CD4-positive, alpha-beta T cell treated with Interleukin-15 for 4 hours (primary cell): ENCODE data around the gene VSIG10.
"Not testable (repeated sequence)": the region's sequence is repeated elsewhere in the genome, so short reads cannot be mapped to it uniquely, and the experiment has no call there.

ENCODE experiments used
- DNase-seq: peaks from one replicate; pipeline ENCODE4 v3.0.0-alpha.2; 2020; ENCODE audit warnings: low spot score

VSIG10 gene, protein sequence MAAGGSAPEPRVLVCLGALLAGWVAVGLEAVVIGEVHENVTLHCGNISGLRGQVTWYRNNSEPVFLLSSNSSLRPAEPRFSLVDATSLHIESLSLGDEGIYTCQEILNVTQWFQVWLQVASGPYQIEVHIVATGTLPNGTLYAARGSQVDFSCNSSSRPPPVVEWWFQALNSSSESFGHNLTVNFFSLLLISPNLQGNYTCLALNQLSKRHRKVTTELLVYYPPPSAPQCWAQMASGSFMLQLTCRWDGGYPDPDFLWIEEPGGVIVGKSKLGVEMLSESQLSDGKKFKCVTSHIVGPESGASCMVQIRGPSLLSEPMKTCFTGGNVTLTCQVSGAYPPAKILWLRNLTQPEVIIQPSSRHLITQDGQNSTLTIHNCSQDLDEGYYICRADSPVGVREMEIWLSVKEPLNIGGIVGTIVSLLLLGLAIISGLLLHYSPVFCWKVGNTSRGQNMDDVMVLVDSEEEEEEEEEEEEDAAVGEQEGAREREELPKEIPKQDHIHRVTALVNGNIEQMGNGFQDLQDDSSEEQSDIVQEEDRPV

GRCh38 chr12:118103601-118104382, at the start of gene VSIG10:
Gene VSIG10, minus strand, starts transcription at chr12:118104011. Its CDS starts 340 bp downstream, at chr12:118103671.
- DNase-seq = no peak

DNA sequence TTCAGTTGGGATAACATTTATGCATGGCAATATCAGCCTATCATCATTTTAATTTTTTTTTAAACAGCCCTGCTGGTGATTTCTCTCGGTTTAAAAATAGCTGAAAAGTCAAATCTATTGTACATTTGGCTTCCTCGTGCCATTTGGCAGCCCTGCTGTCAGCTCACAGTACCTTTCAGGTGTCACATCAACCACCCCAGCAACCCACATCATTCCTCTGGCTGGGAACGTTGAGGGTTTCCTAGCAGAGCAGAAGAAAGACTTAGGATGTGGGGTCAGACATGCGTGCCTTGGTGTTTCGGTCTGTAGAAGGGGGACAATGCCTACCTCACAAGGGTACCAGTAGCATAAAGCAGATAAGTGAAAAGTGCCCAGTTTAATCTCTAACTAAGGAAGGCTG, 47.9 kb upstream of the VSIG10 start:
- DNase-seq = no peak

GRCh38 chr12:118150625-118151024, 46.8 kb upstream of the VSIG10 start:
- DNase-seq = no peak

GRCh38 chr12:118148287-118148686, 44.5 kb upstream of the VSIG10 start:
- no peak for DNase-seq

DNA sequence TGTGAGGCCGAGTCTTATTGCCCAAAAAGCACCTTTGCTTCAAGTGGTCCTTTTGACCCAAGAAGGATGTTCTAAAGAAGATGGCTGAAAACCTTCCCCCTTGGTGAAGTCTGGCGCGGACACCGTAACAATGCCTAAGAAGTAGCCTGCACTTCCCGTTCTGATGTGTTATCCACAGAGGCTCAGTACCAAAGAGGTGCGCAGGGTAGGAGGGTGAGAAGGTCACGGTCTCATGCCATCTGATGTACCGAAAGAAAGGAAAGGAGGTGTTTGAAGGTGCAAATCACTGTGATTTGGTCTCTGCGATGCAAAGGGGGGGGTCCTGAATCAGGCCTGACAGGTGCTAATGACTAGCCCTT, 42.0 kb upstream of the VSIG10 start:
- no peak for DNase-seq

GRCh38 chr12:118145113-118145797, 41.4 kb upstream of the VSIG10 start:
- no peak for DNase-seq

- DNase-seq = no peak
Measured at GRCh38 chr12:118144499-118144898, 40.7 kb upstream of the VSIG10 start.

- no peak for DNase-seq
Measured at GRCh38 chr12:118140825-118141224, 37.0 kb upstream of the VSIG10 start.

GRCh38 chr12:118137148-118137678, 33.4 kb upstream of the VSIG10 start:
- no peak for DNase-seq

DNA sequence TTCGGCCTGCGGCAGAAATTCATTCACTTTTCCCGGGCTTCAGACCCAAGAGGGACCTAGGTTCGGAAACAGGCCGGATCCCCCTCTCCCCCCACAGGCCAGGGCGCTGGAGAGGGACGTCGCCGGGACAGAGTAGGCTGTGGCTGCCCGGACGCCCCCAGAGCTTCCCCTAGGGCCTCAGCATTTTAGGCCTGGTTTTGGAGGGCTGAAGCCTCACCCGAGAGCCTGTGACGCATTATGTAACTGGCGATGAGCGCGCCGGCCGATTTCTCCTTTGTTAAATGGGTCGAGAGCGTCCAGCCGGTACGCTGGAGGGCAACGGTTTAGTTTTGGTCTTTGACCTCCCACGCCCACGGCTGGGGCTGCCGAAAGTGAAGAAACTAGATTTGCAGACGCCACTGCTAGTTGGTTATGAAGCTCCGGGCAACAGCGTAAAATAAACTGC, 32.8 kb upstream of the VSIG10 start:
- peak; percentile 22 for DNase-seq

DNA sequence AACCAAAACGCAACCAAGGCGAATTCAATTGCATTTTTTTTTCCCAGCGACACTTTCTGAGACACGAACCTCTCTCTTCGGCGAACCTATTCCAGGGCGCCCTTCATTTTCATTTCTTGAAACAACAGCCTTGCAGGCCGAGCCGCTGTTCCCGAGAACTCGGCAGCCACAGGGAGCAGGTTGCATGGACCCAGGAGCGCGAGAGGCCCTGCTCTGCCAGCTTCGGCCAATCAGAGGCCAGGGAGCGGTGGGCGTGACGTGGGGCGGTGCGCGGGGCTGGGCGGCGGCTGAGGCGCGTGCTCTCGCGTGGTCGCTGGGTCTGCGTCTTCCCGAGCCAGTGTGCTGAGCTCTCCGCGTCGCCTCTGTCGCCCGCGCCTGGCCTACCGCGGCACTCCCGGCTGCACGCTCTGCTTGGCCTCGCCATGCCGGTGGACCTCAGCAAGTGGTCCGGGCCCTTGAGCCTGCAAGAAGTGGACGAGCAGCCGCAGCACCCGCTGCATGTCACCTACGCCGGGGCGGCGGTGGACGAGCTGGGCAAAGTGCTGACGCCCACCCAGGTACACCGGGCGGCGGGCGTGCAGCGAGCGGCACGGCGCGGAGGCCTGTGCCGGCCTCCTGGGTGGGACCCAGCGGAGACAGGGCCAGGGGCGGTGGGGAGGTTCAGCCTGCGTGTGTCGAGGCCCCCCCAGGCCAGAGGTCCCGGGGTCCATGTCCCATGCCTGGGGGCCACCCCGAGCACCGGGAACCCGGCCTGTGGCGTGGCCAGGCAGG, 32.2 kb upstream of the VSIG10 start, which contains the start of gene PEBP1:
PEBP1 (plus strand) TSS at position 337 of the 771 bp plus-strand sequence; CDS start at position 423, 86 bp downstream.
- peak; percentile 91 for DNase-seq

DNA sequence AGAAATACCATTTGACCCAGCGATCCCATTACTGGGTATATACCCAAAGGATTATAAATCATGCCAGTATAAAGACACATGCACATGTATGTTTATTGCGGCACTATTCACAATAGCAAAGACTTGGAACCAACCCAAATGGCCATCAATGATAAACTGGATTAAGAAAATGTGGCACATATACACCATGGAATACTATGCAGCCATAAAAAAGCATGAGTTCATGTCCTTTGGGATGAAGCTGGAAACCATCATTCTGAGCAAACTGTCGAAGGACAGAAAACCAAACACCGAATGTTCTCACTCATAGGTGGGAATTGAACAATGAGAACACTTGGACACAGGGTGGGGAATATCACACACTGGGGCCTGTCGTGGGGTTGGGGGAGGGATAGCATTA, 25.6 kb upstream of the VSIG10 start:
- not testable (repeated sequence) for DNase-seq

DNA sequence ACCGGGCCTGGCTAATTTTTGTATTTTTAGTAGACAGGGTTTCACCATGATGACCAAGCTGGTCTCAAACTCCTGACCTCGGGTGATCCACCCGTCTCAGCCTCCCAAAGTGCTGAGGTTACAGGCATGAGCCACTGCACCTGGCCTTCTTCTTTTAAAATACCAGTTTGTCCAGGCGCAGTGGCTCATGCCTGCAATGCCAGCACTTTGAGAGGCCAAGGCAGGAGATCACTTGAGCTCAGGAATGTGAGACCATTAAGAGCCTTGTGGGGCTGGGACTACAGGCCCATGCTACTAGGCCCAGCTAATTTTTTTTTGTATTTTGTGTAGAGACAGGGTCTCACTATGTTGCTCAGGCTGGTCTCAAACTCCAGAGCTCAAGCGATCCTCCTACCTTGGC, 24.1 kb upstream of the VSIG10 start:
- DNase-seq = no peak

GRCh38 chr12:118126119-118126757, 22.4 kb upstream of the VSIG10 start:
- no peak for DNase-seq

GRCh38 chr12:118125743-118126118, 21.9 kb upstream of the VSIG10 start:
- no peak for DNase-seq

DNA sequence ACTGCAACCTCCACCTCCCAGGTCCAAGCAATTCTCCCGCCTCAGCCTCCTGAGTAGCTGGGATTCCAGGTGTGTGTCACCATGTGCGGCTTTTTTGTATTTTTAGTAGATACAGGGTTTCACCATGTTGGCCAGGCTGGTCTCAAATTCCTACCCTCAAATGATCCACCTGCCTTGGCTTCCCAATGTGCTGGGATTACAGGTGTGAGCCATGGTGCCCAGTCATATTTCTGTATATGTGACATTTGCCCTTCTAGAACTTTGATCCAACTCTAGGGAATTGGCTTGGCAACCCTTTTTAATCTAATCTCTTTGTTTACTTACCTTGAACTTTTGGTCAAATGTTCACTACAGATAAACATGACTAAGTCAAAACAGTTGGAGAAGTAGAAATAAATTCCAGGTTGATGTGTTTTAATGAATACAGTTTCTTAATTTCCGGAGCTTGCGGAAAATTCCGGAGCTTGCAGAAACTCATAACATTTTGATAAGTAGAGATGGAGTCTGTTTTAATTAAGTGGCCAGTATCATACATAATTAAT, 20.6 kb upstream of the VSIG10 start:
- DNase-seq = no peak

DNA sequence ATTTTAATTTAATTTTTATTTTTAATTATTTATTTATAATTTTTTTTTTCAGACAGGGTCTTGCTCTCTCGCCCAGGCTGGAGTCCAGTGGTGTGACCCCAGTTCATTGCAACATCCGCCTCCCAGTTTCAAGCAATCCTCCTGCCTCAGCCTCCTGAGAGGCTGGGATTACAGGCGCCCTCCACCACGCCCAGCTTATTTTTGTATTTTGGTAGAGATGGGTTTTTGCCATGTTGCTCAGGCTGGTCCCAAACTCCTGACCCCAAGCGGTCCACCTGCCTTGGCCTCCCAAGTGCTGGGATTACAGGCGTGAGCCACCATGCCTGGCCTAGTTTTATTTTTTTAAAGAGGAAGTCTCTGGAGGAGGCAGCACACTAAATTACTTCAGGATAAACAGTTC, 18.5 kb upstream of the VSIG10 start:
- DNase-seq = no peak

DNA sequence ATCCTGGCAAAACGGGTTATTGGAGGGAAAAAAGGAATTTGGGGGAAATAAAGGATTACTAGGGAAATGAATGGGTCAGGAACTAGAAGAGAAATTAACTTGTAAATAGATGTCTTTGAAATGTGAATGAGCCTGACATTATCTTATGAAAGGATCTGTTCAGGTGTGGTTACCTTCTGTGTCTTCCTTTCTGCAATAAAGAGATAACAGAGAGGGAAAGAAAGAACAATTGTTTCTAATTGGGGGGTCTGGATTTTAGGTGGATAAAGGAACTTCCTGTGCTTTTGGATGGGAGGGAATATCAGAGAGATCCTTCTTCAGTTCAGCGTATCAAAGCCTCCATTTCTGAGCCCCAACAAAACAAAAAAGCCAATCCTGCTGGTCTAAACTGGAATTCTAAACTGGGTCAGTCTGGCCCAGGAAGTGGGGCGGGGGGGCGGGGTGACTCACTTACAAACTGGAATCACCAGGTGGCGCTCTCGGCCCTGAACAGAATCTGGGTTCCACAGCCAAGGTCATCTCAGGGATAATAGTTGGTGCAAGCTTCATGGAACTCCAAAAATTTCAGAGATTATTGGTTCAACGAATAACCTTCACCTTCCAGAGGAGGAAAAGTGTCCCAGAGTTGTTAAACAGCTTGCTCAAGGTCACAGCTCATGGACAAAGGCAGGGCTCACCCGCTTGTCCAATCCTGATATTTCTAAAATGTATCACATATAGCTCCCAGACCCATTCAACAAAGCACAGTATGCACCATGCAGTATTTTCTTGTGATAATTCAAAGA, 17.0 kb upstream of the VSIG10 start:
- peak; percentile 64 for DNase-seq

- DNase-seq = no peak
Measured at GRCh38 chr12:118119449-118119879, 15.7 kb upstream of the VSIG10 start.

GRCh38 chr12:118109088-118109487, 5.3 kb upstream of the VSIG10 start:
- DNase-seq = no peak
